Measurements from ENCODE around the gene GPR89B.
"Not testable (repeated sequence)": the region's sequence is repeated elsewhere in the genome, so short reads cannot be mapped to it uniquely, and the experiment has no call there.

The GPR89B gene

DNA sequence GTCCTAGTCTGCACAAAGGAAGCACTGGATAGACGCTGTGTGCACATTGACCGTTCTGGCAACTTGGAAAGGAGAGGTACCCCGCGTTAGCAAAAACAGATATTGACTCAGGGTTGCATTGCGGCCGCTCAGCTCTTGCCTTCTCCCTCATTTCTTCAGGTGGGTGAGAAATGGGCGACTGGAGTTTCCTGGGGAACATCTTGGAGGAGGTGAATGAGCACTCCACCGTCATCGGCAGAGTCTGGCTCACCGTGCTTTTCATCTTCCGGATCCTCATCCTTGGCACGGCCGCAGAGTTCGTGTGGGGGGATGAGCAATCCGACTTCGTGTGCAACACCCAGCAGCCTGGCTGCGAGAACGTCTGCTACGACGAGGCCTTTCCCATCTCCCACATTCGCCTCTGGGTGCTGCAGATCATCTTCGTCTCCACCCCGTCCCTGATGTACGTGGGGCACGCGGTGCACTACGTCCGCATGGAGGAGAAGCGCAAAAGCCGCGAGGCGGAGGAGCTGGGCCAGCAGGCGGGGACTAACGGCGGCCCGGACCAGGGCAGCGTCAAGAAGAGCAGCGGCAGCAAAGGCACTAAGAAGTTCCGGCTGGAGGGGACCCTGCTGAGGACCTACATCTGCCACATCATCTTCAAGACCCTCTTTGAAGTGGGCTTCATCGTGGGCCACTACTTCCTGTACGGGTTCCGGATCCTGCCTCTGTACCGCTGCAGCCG lies 20.3 kb upstream of the GPR89B start:
- CTCF ChIA-PET, result interaction anchor here (0.6 to 8.8 kb wide), 2 partner anchors 12 to 17 kb away, joined by 3 to 76 read pairs; no protein-coding TSS in a partner anchor
- no peak for DNase-seq (ENCODE audit: extremely low spot score)
- POLR2A ChIA-PET, result no interaction called here
- TF ChIP-seq, protein P1, sequence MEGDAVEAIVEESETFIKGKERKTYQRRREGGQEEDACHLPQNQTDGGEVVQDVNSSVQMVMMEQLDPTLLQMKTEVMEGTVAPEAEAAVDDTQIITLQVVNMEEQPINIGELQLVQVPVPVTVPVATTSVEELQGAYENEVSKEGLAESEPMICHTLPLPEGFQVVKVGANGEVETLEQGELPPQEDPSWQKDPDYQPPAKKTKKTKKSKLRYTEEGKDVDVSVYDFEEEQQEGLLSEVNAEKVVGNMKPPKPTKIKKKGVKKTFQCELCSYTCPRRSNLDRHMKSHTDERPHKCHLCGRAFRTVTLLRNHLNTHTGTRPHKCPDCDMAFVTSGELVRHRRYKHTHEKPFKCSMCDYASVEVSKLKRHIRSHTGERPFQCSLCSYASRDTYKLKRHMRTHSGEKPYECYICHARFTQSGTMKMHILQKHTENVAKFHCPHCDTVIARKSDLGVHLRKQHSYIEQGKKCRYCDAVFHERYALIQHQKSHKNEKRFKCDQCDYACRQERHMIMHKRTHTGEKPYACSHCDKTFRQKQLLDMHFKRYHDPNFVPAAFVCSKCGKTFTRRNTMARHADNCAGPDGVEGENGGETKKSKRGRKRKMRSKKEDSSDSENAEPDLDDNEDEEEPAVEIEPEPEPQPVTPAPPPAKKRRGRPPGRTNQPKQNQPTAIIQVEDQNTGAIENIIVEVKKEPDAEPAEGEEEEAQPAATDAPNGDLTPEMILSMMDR (IDR thresholded peaks at IDR 0.05; ENCODE audit: control extremely low read depth, extremely low read depth, low read depth, missing control alignments), result no peak

DNA sequence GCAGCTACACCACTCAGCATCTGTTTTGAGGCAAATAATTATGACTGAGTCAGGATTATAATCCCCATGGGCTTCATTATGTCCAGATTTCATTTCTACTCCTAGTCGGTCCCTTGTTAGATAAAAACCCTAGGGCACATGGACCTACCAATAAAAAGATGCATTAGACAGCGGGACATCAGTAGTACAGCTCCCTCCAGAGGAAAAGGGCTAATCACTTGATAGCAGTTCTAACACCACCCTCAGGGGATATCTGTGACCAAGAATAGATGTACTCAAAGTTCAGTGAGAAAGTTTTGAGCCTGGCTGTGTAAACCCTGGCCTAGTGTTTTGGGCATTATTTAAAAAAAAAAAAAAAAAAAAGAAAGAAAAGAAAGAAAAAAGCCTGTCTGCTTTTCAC lies 15.7 kb upstream of the GPR89B start:
- ChIA-PET POLR2A (no interaction called here), CTCF (interaction anchor here (3.4 kb wide), 1 partner anchor 20 kb away, joined by 11 read pairs; no protein-coding TSS in a partner anchor)
- TF ChIP-seq, protein P1 (IDR thresholded peaks at IDR 0.05; ENCODE audit: control extremely low read depth, extremely low read depth, low read depth, missing control alignments), result no peak
- no peak for DNase-seq (ENCODE audit: extremely low spot score)

DNA sequence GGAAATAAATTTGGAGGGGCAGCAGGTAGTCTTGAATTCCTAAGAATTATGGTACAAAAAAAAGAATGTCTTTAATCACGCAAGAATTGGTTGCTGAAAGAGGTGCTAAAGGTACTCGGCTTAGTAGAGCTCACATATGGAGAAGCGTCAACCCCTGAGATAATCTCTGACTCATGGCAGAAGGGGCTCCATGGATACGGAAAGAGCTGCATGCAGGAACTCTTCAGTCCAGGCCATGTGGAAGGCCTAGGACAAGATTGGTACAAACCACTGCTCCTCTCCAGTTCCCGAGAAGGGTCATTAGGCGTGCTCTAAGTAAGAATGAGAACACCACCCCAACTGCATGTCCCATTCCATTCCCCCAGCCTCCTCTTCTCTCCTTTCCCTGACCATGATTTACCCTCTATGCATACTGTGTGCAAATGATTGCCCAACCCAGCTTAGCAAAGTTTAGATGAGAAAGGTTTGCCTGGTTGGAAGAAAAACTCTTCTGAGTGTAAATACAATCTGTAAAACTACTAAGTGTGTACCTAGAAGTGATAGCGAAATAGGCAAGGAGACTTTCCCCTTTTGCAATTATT lies 14.8 kb upstream of the GPR89B start:
- no peak for DNase-seq (ENCODE audit: extremely low spot score)
- ChIA-PET POLR2A (no interaction called here), CTCF (interaction anchor here (3.4 kb wide), 1 partner anchor 21 kb away, joined by 11 read pairs; no protein-coding TSS in a partner anchor)
- TF ChIP-seq, protein P1 (IDR thresholded peaks at IDR 0.05; ENCODE audit: control extremely low read depth, extremely low read depth, low read depth, missing control alignments), result no peak

DNA sequence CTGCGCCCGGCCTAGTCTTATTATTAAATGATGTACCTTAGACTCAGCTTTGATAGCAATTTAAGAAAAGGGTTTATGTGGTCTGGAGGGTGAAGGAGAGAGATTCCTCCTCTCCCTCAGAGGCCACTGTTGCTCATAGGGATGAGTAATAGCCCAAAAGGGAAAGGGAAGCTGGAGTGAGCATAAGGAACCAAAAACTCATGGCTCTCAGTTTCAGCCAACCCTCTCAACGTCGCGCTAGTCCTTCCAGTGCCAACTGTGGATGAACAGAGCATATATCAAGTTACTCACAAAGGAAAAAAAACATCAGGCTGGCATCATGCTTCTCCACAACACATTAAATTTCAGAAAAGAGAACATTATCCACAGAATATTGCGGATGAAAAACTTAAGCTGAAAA lies 8.3 kb upstream of the GPR89B start:
- CTCF ChIA-PET, result interaction anchor here (0.7 to 1.5 kb wide), 3 partner anchors 12 to 27 kb away, joined by 3 to 5 read pairs (median 5); no protein-coding TSS in a partner anchor
- POLR2A ChIA-PET, result no interaction called here
- DNase-seq (ENCODE audit: extremely low spot score), result no peak
- TF ChIP-seq, protein P1 (IDR thresholded peaks at IDR 0.05; ENCODE audit: control extremely low read depth, extremely low read depth, low read depth, missing control alignments), result no peak

DNA sequence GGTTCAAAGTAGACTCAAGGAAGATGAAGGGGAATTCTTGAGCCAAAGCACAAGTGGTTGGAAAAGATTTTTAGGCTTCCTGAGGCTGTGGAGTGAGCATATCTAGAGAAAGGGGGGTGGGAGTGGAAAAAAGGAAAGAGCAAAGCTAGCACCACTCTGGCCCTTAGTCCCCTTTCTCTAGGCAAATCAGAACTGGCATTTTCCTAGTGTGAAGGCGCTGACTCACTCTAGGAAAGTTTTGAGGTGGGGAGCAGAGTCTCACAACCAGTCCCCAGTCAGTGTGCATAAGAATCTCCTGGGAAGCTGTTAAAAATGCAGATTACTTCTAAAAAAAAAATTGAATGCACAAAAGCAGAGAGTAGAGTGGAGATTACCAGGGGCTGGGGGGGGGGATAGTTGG lies 3.4 kb upstream of the GPR89B start:
- ChIA-PET CTCF (interaction anchor here (1.0 kb wide), 1 partner anchor 32 kb away, joined by 4 read pairs; no protein-coding TSS in a partner anchor), POLR2A (no interaction called here)
- TF ChIP-seq, protein P1 (IDR thresholded peaks at IDR 0.05; ENCODE audit: control extremely low read depth, extremely low read depth, low read depth, missing control alignments), result no peak
- no peak for DNase-seq (ENCODE audit: extremely low spot score)

DNA sequence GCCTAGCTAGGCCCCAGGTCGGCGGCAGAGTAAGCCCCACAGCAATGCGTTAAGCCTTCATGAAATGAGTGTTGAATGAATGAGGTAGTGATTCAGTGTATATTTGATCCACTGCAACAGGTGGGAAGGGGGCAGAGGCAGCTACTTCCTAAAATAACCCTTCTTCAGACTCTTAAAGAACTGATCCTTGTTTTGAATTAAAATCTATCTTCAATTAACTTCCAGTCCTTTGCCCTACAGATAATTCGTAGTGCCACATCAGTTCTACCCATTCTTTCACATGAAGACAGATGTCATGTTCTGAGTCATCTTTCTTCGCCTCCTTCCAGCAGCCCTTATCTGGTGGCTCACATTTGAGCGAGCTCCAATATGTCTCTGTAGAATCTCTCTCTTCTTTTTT lies 1.0 kb upstream of the GPR89B start:
- DNase-seq (ENCODE audit: extremely low spot score); CTCF ChIA-PET; POLR2A ChIA-PET: not testable (repeated sequence)

DNA sequence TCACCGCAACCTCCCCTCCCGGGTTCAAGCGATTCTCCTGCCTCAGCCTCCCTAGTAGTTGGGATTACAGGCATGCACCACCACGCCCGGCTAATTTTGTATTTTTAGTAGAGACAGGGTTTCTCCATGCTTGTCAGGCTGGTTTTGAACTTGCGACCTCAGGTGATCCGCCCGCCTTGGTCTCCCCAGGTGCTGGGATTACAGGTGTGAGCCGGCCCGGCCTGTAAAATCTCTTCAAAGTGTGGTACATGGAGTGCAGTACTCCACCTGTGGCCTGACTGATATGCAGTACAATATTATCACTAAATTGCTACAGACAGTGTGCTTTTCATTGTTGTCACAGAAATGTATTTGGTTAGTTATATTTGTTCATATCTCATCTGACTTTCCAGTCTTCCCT lies 531 bp upstream of the GPR89B start:
- POLR2A ChIA-PET; CTCF ChIA-PET; DNase-seq (ENCODE audit: extremely low spot score): not testable (repeated sequence)

DNA sequence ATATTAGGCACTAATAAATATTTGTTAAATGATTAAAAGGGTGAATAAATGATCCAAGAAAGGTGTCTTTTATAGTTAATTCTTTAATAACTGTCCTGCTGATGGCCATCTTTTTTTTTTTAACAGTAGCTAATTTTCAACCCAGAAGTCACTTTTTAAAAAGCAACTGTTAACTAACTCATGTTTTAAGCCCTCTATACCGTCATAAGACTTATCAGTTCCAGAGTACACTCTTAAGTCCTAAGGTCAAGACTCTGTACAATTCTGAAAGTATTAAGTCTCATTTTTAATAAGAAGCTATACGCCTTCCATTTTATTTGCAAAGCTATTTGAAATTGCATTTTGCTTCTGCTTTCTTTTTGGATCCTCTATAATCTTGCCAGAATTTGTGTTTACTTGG lies 2.9 kb downstream of the GPR89B start:
- DNase-seq (ENCODE audit: extremely low spot score); CTCF ChIA-PET; POLR2A ChIA-PET: not testable (repeated sequence)

DNA sequence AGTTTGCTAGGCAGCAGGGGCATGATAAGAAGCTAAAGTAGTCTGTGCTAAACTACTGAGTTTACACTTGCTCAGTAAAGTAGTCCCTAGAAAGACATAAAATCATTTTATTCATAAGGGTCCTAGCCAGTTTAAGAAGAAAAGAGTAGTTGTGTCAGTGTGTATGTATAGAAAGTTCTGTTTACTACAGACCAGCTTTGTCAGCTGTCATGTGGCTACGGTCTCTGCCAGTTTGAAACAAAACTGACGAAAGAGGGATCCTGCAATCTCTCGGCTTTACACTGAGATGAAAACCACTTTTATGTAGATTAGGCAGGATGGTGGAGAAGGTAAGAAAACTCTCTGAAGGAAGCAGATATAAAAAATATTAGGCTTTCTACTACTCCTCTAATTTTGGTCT lies 7.1 kb downstream of the GPR89B start:
- DNase-seq (ENCODE audit: extremely low spot score); CTCF ChIA-PET; POLR2A ChIA-PET: not testable (repeated sequence)

DNA sequence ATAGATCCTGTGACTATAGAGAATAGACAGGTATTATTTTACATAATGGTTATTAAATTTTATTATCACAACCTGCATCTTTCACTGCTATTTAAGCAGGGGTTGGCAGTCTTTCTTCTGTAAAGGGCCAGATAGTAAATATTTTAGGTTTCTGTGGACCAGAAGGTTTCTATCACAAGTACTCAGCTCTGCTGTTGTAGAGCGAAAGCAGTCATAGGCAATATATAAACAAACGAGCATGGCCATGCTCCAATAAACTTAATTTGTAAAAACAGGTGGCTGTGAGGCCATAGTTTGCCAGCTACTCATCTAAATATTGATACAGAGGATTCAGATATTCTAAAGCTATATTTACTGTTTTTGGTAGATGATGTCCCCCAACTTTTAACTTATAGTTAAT lies 12.2 kb downstream of the GPR89B start:
- POLR2A ChIA-PET; CTCF ChIA-PET; DNase-seq (ENCODE audit: extremely low spot score): not testable (repeated sequence)

DNA sequence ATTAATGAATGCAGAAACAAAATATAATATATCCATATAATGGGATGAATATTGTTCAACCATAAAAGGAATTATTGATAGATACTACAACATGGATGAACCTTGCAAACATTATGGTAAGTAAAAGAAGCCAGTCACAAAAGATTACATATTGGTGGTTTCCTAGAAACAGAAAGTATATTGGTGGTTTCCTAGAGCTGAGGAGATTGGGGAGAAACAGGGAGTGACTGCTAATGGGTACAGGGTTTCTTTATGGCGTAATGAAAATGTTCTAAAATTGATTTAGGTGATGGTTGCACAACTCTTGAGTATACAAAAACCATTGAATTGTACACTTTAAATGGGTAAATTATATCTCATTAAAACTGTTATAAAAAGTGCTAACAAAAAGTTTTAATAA lies 14.3 kb downstream of the GPR89B start:
- CTCF ChIA-PET; POLR2A ChIA-PET; DNase-seq (ENCODE audit: extremely low spot score): not testable (repeated sequence)

DNA sequence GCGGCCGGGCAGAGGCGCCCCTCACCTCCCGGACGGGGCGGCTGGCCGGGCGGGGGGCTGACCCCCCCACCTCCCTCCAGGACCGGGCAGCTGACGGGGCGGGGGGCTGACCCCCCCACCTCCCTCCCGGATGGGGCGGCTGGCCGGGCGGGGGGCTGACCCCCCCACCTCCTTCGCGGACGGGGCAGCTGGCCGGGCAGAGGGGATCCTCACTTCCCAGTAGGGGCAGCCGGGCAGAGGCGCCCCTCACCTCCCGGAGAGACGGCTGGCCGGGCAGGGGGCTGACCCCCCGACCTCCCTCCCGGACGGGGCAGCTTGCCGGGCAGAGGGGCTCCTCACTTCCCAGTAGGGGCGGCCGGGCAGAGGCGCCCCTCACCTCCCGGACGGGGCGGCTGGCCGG lies 21.3 kb downstream of the GPR89B start:
- DNase-seq (ENCODE audit: extremely low spot score); POLR2A ChIA-PET; CTCF ChIA-PET: not testable (repeated sequence)

All from GM10248 (cell line).